GM19455 (cell line): ENCODE results near the gene GFI1.
"Not testable (repeated sequence)": the region's sequence is repeated elsewhere in the genome, so short reads cannot be mapped to it uniquely, and the experiment has no call there.

ENCODE experiments used
- ATAC-seq: cut with Tn5 transposase; IDR thresholded peaks from one replicate; pipeline ENCODE4 v1.9.1; 2021; ENCODE audit not compliant: unreplicated experiment

Gene GFI1

GRCh38 chr1:92466683-92467352 lies 19.9 kb downstream of the GFI1 start:
- ATAC-seq, result no peak

GRCh38 chr1:92465256-92465647 lies 21.5 kb downstream of the GFI1 start:
- ATAC-seq, result no peak

- no peak for ATAC-seq
Measured at GRCh38 chr1:92464588-92465255, 22.0 kb downstream of the GFI1 start.

GRCh38 chr1:92461364-92462097 lies 25.2 kb downstream of the GFI1 start:
- peak; percentile 70 for ATAC-seq

- no peak for ATAC-seq
Measured at GRCh38 chr1:92459871-92460320, 26.8 kb downstream of the GFI1 start.

GRCh38 chr1:92458146-92458545 lies 28.6 kb downstream of the GFI1 start:
- ATAC-seq, result no peak

- ATAC-seq, result no peak
Measured at GRCh38 chr1:92447976-92448375, 38.7 kb downstream of the GFI1 start.

- ATAC-seq, result no peak
Measured at GRCh38 chr1:92447033-92447681, 39.6 kb downstream of the GFI1 start.

GRCh38 chr1:92446546-92446945 lies 40.2 kb downstream of the GFI1 start:
- ATAC-seq, result no peak

- ATAC-seq, result no peak
Measured at GRCh38 chr1:92445865-92446264, 40.9 kb downstream of the GFI1 start.

- ATAC-seq, result no peak
Measured at GRCh38 chr1:92444351-92444750, 42.4 kb downstream of the GFI1 start.

- no peak for ATAC-seq
Measured at GRCh38 chr1:92443893-92444292, 42.8 kb downstream of the GFI1 start.

- no peak for ATAC-seq
Measured at GRCh38 chr1:92442351-92442750, 44.4 kb downstream of the GFI1 start.

GRCh38 chr1:92441697-92442342 lies 44.9 kb downstream of the GFI1 start:
- no peak for ATAC-seq

- ATAC-seq, result no peak
Measured at GRCh38 chr1:92441316-92441696, 45.4 kb downstream of the GFI1 start.

GRCh38 chr1:92439291-92439690 lies 47.4 kb downstream of the GFI1 start:
- ATAC-seq, result no peak

GRCh38 chr1:92434572-92434971 lies 52.2 kb downstream of the GFI1 start:
- not testable (repeated sequence) for ATAC-seq

GRCh38 chr1:92430030-92430429 lies 56.7 kb downstream of the GFI1 start:
- ATAC-seq, result no peak

- ATAC-seq, result no peak
Measured at GRCh38 chr1:92425617-92426016, 61.1 kb downstream of the GFI1 start.
